ENCODE measurements around the gene TSPAN17. TPM values are rescaled to one million over a fixed set of nuclear protein-coding genes. Genes with fewer than 3 reads are reported as not detected.

TSPAN17 gene
- total RNA-seq, 1 experiment from 2014 or later, result 50.1 TPM

- POLR2A ChIA-PET, result no interaction called here
- DNase-seq (ENCODE audit: low read depth, low spot score), result no peak
Measured at GRCh38 chr5:176654856-176655255, 7.6 kb downstream of the TSPAN17 start.

GRCh38 chr5:176656467-176656990, 9.2 kb downstream of the TSPAN17 start:
- Histone ChIP-seq H3K9me2 (ENCODE audit: insufficient read depth) (no peaks in the 10 kb centered on the region), H3K4me1 (ENCODE audit: control insufficient read depth in 1 of 2, insufficient read depth in 2 of 2, low read length in 2 of 2) (peaks cover 5 to 13% of the 10 kb centered on the region in 2 experiments; a peak in 2 of 4 replicates), H3K4me3 (replicated peaks in 1 of 2; ENCODE audit: low read depth in 1 of 2, low read length in 2 of 2) (no peak overlapping the region), H3K36me3 (ENCODE audit: control insufficient read depth in 1 of 2, insufficient read depth in 2 of 2, low read length in 2 of 2) (no peaks in the 10 kb centered on the region; a peak in 1 of 4 replicates), H2AFZ (ENCODE audit: low read depth, low read length, poor library complexity, severe bottlenecking) (no peak overlapping the region), H3K9me3 (ENCODE audit: control insufficient read depth in 1 of 2, insufficient read depth in 1 of 2, low read depth in 1 of 2, low read length in 2 of 2) (no peaks in the 10 kb centered on the region), H3K27me3 (ENCODE audit: insufficient read depth, low read length) (no peaks in the 10 kb centered on the region), H4K20me1 (ENCODE audit: insufficient read depth) (no peaks in the 10 kb centered on the region), H3K9ac (ENCODE audit: low read length) (no peak overlapping the region), H3K79me2 (ENCODE audit: insufficient read depth, low read length) (no peaks in the 10 kb centered on the region), H3K4me2 (ENCODE audit: low read length) (no peak overlapping the region), H3K27ac (ENCODE audit: low read depth, low read length) (no peak overlapping the region)
- TF ChIP-seq, protein P1, sequence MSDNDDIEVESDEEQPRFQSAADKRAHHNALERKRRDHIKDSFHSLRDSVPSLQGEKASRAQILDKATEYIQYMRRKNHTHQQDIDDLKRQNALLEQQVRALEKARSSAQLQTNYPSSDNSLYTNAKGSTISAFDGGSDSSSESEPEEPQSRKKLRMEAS (IDR thresholded peaks at IDR 0.05), result no peak
- no peak for TF ChIP-seq SRF (IDR thresholded peaks at IDR 0.05; ENCODE audit: low read depth)
- ATAC-seq (no peak), DNase-seq (ENCODE audit: low read depth, low spot score) (no peak)
- ChIA-PET RAD21 (ENCODE audit: low non-redundant PET in 1 of 2, low total read pairs in 2 of 2, uncharacterized antibody in 2 of 2, unreplicated experiment in 2 of 2) (no interaction called here), CTCF (interaction anchor here (0.8 to 1.3 kb wide), 2 partner anchors 9 to 430 kb away, joined by 3 read pairs; partner anchors contain the start of genes FGFR4 and TSPAN17), POLR2A (no interaction called here)
- intact Hi-C loops (cut with micrococcal nuclease), result loop anchor here (10.0 kb wide), 1 partner anchor 648 kb away; the partner anchor contains the start of genes PRELID1 and RAB24
- BruUV-seq (replicated peaks), result no TSS peak

More at GRCh38 chr5:176654856-176655255, 7.6 kb downstream of the TSPAN17 start:
- RAD21 ChIA-PET (ENCODE audit: low non-redundant PET in 1 of 2, low total read pairs in 2 of 2, uncharacterized antibody in 2 of 2, unreplicated experiment in 2 of 2), result no interaction called here
- H3K79me2 ChIP-seq (ENCODE audit: insufficient read depth, low read length), result peaks cover 12% of the 10 kb centered on the region; the same call in 1 of the 2 replicates
- H2AFZ ChIP-seq (ENCODE audit: low read depth, low read length, poor library complexity, severe bottlenecking), result no peak overlapping the region
- intact Hi-C loops (cut with micrococcal nuclease), result loop anchor here (10.0 kb wide), 1 partner anchor 650 kb away; the partner anchor contains the start of genes PRELID1 and RAB24
- H3K9ac ChIP-seq (ENCODE audit: low read length), result no peak overlapping the region
- no peaks in the 10 kb centered on the region; a peak in 1 of 4 replicates for H3K36me3 ChIP-seq (ENCODE audit: control insufficient read depth in 1 of 2, insufficient read depth in 2 of 2, low read length in 2 of 2)
- H3K9me2 ChIP-seq (ENCODE audit: insufficient read depth), result no peaks in the 10 kb centered on the region
- no peaks in the 10 kb centered on the region for H3K9me3 ChIP-seq (ENCODE audit: control insufficient read depth in 1 of 2, insufficient read depth in 1 of 2, low read depth in 1 of 2, low read length in 2 of 2)
- BruUV-seq (replicated peaks), result no TSS peak
- peaks cover 5 to 13% of the 10 kb centered on the region in 2 experiments; a peak in 2 of 4 replicates for H3K4me1 ChIP-seq (ENCODE audit: control insufficient read depth in 1 of 2, insufficient read depth in 2 of 2, low read length in 2 of 2)
- CTCF ChIA-PET, result no interaction called here
- H3K4me2 ChIP-seq (ENCODE audit: low read length), result no peak overlapping the region
- ATAC-seq, result no peak
- H3K27me3 ChIP-seq (ENCODE audit: insufficient read depth, low read length), result no peaks in the 10 kb centered on the region
- H3K4me3 ChIP-seq (replicated peaks in 1 of 2; ENCODE audit: low read depth in 1 of 2, low read length in 2 of 2), result no peak overlapping the region
- TF ChIP-seq TCF7L2 (IDR thresholded peaks at IDR 0.05; ENCODE audit: borderline replicate concordance, extremely low read depth, insufficient read depth, insufficient read length), result no peak
- no peak overlapping the region for H3K27ac ChIP-seq (ENCODE audit: low read depth, low read length)
- no peaks in the 10 kb centered on the region for H4K20me1 ChIP-seq (ENCODE audit: insufficient read depth)

All from HCT116 (cell line).